OCI-LY1 (cell line): ENCODE results near the gene IQUB.

Source experiments
- EZH2 ChIP-seq: fragments of 200-600 bp; sonication (generic), shearing (Covaris generic); IDR thresholded peaks from 2 replicates; pipeline ENCODE4 v1.8.0; 2017; ENCODE audit warnings: borderline replicate concordance, mixed run types, mild to moderate bottlenecking, antibody characterized with exemption, low read length, moderate library complexity, mixed read lengths
- TF ChIP-seq, protein P1 (sequence below): fragments of 200-600 bp; sonication (generic), shearing (Covaris generic); IDR thresholded peaks from 2 replicates; pipeline ENCODE4 v1.5.1; 2017; ENCODE audit warnings: mild to moderate bottlenecking, antibody characterized with exemption, low read length, moderate library complexity, mixed read lengths

DNA sequence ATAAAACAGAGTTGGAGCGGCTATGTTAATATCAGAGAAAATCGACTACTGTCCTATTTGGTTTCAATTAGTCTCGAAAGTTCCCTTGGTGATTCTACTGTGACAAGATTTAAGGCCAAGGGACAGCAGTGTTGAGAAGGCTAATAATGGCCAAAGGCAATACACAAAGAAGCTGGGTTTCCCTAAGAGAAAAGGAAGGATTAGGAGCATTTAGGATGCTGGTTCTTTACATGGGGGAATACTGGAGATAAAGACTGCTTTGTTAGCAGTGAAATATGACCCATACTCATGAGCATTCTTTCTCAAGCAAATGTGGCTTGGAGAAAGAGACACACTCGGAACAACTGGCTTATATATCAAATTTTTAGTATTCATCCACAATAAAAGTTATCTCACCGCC is 32.2 kb downstream of the IQUB start:
- TF ChIP-seq EZH2, result no peak
- TF ChIP-seq, protein P1, sequence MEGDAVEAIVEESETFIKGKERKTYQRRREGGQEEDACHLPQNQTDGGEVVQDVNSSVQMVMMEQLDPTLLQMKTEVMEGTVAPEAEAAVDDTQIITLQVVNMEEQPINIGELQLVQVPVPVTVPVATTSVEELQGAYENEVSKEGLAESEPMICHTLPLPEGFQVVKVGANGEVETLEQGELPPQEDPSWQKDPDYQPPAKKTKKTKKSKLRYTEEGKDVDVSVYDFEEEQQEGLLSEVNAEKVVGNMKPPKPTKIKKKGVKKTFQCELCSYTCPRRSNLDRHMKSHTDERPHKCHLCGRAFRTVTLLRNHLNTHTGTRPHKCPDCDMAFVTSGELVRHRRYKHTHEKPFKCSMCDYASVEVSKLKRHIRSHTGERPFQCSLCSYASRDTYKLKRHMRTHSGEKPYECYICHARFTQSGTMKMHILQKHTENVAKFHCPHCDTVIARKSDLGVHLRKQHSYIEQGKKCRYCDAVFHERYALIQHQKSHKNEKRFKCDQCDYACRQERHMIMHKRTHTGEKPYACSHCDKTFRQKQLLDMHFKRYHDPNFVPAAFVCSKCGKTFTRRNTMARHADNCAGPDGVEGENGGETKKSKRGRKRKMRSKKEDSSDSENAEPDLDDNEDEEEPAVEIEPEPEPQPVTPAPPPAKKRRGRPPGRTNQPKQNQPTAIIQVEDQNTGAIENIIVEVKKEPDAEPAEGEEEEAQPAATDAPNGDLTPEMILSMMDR, result no peak
